Neural cell (in vitro differentiated cells): Measurements from ENCODE around the gene FCRLA.
"Not testable (repeated sequence)": the region's sequence is repeated elsewhere in the genome, so short reads cannot be mapped to it uniquely, and the experiment has no call there.

Source experiments
- EP300 ChIP-seq: fragments of 450-650 bp; conservative IDR thresholded peaks from 2 replicates; pipeline ENCODE4 v1.6.1; 2014; ENCODE audit warnings: antibody characterized with exemption, mild to moderate bottlenecking, moderate library complexity; ENCODE audit not compliant: poor library complexity, severe bottlenecking
- EZH2 ChIP-seq: fragments of 200-600, 300-800 bp; shearing (Covaris generic), sonication (generic); IDR thresholded peaks from 2 replicates; pipeline ENCODE4 v1.6.1; 2014; ENCODE audit warnings: antibody characterized with exemption, low read length, borderline replicate concordance, mild to moderate bottlenecking; ENCODE audit not compliant: insufficient read depth, poor library complexity, severe bottlenecking
- POLR2AphosphoS5 ChIP-seq: IDR thresholded peaks from 2 replicates; pipeline ENCODE4 v1.6.1; 2012
- RAD21 ChIP-seq: fragments of 450-650 bp; conservative IDR thresholded peaks from 2 replicates; pipeline ENCODE4 v1.6.1; 2014; ENCODE audit warnings: antibody characterized with exemption, mild to moderate bottlenecking, moderate library complexity
- TAF1 ChIP-seq: IDR thresholded peaks from 2 replicates; pipeline ENCODE4 v1.6.1; 2012; ENCODE audit warnings: low read depth
- TF ChIP-seq, protein P1 (sequence below): fragments of 450-650 bp; IDR thresholded peaks from 2 replicates; pipeline ENCODE4 v1.5.1; 2014; ENCODE audit warnings: antibody characterized with exemption, mild to moderate bottlenecking, moderate library complexity; ENCODE audit not compliant: poor library complexity, severe bottlenecking
- TF ChIP-seq, protein P2 (sequence below): IDR thresholded peaks from 2 replicates; pipeline ENCODE4 v1.6.1; 2012; ENCODE audit warnings: borderline replicate concordance

DNA sequence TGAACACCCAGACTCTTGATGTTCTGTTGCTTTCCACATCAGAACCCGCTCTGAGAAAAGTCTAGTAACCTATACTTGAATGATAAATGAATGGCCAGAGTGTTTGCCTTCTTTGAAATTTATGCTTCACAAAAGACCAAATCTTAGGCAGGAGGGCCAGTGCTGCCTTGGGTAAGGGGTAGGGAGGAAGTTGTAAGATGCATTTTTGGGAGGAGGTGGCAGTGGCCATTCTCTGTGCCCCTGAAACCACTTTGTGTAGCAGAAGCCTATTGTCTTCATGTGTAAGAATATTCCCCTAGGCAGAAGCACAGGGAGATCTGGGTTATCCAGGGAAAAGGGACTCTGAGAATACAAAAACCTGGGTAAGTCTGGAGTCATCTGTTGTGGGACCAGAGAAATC, 43.5 kb upstream of the FCRLA start:
- TF ChIP-seq, protein P1, sequence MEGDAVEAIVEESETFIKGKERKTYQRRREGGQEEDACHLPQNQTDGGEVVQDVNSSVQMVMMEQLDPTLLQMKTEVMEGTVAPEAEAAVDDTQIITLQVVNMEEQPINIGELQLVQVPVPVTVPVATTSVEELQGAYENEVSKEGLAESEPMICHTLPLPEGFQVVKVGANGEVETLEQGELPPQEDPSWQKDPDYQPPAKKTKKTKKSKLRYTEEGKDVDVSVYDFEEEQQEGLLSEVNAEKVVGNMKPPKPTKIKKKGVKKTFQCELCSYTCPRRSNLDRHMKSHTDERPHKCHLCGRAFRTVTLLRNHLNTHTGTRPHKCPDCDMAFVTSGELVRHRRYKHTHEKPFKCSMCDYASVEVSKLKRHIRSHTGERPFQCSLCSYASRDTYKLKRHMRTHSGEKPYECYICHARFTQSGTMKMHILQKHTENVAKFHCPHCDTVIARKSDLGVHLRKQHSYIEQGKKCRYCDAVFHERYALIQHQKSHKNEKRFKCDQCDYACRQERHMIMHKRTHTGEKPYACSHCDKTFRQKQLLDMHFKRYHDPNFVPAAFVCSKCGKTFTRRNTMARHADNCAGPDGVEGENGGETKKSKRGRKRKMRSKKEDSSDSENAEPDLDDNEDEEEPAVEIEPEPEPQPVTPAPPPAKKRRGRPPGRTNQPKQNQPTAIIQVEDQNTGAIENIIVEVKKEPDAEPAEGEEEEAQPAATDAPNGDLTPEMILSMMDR, result not testable (repeated sequence)
- not testable (repeated sequence) for TF ChIP-seq EZH2, POLR2AphosphoS5, RAD21, EP300, TAF1
- TF ChIP-seq, protein P2, sequence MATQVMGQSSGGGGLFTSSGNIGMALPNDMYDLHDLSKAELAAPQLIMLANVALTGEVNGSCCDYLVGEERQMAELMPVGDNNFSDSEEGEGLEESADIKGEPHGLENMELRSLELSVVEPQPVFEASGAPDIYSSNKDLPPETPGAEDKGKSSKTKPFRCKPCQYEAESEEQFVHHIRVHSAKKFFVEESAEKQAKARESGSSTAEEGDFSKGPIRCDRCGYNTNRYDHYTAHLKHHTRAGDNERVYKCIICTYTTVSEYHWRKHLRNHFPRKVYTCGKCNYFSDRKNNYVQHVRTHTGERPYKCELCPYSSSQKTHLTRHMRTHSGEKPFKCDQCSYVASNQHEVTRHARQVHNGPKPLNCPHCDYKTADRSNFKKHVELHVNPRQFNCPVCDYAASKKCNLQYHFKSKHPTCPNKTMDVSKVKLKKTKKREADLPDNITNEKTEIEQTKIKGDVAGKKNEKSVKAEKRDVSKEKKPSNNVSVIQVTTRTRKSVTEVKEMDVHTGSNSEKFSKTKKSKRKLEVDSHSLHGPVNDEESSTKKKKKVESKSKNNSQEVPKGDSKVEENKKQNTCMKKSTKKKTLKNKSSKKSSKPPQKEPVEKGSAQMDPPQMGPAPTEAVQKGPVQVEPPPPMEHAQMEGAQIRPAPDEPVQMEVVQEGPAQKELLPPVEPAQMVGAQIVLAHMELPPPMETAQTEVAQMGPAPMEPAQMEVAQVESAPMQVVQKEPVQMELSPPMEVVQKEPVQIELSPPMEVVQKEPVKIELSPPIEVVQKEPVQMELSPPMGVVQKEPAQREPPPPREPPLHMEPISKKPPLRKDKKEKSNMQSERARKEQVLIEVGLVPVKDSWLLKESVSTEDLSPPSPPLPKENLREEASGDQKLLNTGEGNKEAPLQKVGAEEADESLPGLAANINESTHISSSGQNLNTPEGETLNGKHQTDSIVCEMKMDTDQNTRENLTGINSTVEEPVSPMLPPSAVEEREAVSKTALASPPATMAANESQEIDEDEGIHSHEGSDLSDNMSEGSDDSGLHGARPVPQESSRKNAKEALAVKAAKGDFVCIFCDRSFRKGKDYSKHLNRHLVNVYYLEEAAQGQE, result not testable (repeated sequence)
